AG10803 (cell line): ENCODE results near the gene ILF2.

Experiments
- DNase-seq: peaks from one replicate; pipeline ENCODE4 v3.0.0; 2010; ENCODE audit warnings: low read depth
- H3K4me3 ChIP-seq: 2 replicates; pipeline ENCODE4 v1.5.1; 2011; ENCODE audit warnings: mild to moderate bottlenecking, low read length, control low read depth
- CTCF ChIP-seq: conservative IDR thresholded peaks from 2 replicates; pipeline ENCODE4 v1.5.1; 2011; ENCODE audit warnings: mild to moderate bottlenecking, low read length, control low read depth, inconsistent platforms

The ILF2 gene

GRCh38 chr1:153612111-153612754 lies 58.6 kb downstream of the ILF2 start:
- no peak for TF ChIP-seq CTCF
- H3K4me3 ChIP-seq: peak overlapping the region; percentile 95
- DNase-seq: no peak
